Vagina (tissue), 2 donors: Measurements from ENCODE around the gene DLG2. TPM values are rescaled to one million over a fixed set of nuclear protein-coding genes. Genes with fewer than 3 reads are reported as not detected.

Experiments used
- DNase-seq, 2 donors: peaks; one replicate each; pipeline ENCODE4 v3.0.0-alpha.2; 2017; ENCODE audit errors: extremely low spot score in 2 of 2
- H3K27ac ChIP-seq: fragments of 200-600 bp; sonication (generic); one replicate; pipeline ENCODE4 v1.5.1; 2019
- H3K27me3 ChIP-seq: fragments of 200-600 bp; sonication (generic); one replicate; pipeline ENCODE4 v1.5.1; 2019
- H3K36me3 ChIP-seq, 2 donors: fragments of 200-600 bp; sonication (generic); one replicate each; pipeline ENCODE4 v1.5.1; 2017 to 2019
- H3K4me1 ChIP-seq: fragments of 200-600 bp; sonication (generic); one replicate; pipeline ENCODE4 v1.5.1; 2019
- H3K4me3 ChIP-seq, 2 donors: fragments of 200-600 bp; sonication (generic); 1 replicate in 1 of 2; 2 replicates in 1 of 2; pipeline ENCODE4 v1.5.1; 2016 to 2019
- H3K9me3 ChIP-seq: fragments of 200-600 bp; sonication (generic); one replicate; pipeline ENCODE4 v1.5.1; 2019
- CTCF ChIP-seq, 3 experiments: fragments of 450-650 bp in 2 of 3; fragments of 200-600 bp in 1 of 3; sonication (generic) in 1 of 3; IDR thresholded peaks; one replicate each; pipeline ENCODE4 v1.5.1; 2017 to 2019; ENCODE audit warnings: antibody characterized with exemption in 3 of 3, mild to moderate bottlenecking in 2 of 3, moderate library complexity in 2 of 3
- POLR2A ChIP-seq, 2 donors: fragments of 450-650 bp; IDR thresholded peaks; one replicate each; pipeline ENCODE4 v1.6.1; 2017; ENCODE audit warnings: antibody characterized with exemption in 2 of 2, mild to moderate bottlenecking in 2 of 2, moderate library complexity in 2 of 2
- POLR2AphosphoS5 ChIP-seq, 2 donors: sonication (generic); formaldehyde crosslinking; IDR thresholded peaks; one replicate each; pipeline ENCODE4 v1.9.0; 2017; ENCODE audit warnings: antibody characterized with exemption in 2 of 2, mild to moderate bottlenecking in 2 of 2, low read depth in 1 of 2; ENCODE audit not compliant: insufficient read depth in 1 of 2
- intact Hi-C: fragments of 100-400 bp; cut with DNase I; formaldehyde crosslinking; loops from one replicate; pipeline ENCODE4 v1.15.1; 2023
- total RNA-seq: library from RNA; depleted of rRNA; stranded (reverse); fragments of >200 nt; gene quantifications from one replicate; pipeline ENCODE4 v1.2.3, GENCODE V29; 2016

Gene DLG2
- total RNA-seq, 1 donor from 2014 or later: 10.1 TPM

DNA sequence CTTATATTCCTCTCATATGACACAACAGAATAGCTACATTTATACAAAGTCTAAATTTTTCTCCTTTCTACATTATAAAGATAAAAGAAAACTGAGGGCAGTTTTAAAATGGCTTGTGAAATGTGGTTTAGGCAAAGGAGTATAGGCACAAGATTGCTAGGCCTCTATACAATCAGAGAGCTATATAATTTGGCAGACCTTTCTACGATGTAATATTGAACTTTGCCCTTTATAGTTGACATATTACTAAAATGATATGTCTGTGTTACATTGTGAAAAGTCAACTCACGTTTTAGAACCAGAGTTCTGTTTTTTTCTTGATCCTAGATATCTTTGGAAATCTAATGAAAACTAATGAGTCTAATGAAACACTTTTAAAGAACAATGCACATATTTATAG is 430.2 kb downstream of the DLG2 start:
- Histone ChIP-seq H3K4me3 (no peak overlapping the region), H3K9me3 (no peaks in the 10 kb centered on the region), H3K27me3 (no peaks in the 10 kb centered on the region), H3K27ac (no peak overlapping the region), H3K4me1 (no peaks in the 10 kb centered on the region), H3K36me3 (no peaks in the 10 kb centered on the region)
- no peak for DNase-seq
- TF ChIP-seq POLR2A (IDR thresholded peaks at IDR 0.05) (no peak), CTCF (IDR thresholded peaks at IDR 0.05) (no peak), POLR2AphosphoS5 (IDR thresholded peaks at IDR 0.05; ENCODE audit: insufficient read depth in 1 of 2, low read depth in 1 of 2) (no peak)
- intact Hi-C loops: no loop called here

DNA sequence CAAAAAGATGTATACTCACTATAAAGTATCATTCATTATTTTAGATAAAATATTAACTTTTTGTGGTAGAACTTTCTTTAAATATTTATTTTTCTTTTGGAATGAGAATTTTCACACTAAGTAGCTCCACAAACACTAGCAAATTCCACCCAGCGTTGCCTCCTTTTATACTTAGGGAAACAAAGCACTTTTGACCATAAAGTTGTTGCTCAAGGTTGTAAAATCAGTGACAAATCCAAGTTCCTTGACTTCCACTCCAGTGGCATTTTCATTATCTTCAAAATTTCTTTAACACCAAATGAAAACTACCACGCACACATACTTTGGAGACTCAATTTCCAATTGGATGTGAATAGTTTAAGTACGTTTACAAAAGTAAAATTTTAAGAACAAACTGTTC is 431.2 kb downstream of the DLG2 start:
- no peaks in the 10 kb centered on the region for H3K4me1 ChIP-seq
- no peak overlapping the region for H3K27ac ChIP-seq
- no peaks in the 10 kb centered on the region for H3K9me3 ChIP-seq
- intact Hi-C loops: no loop called here
- H3K4me3 ChIP-seq: no peak overlapping the region
- H3K27me3 ChIP-seq: no peaks in the 10 kb centered on the region
- no peaks in the 10 kb centered on the region for H3K36me3 ChIP-seq
- DNase-seq: no peak
- TF ChIP-seq POLR2AphosphoS5 (IDR thresholded peaks at IDR 0.05; ENCODE audit: insufficient read depth in 1 of 2, low read depth in 1 of 2) (no peak), CTCF (IDR thresholded peaks at IDR 0.05) (no peak), POLR2A (IDR thresholded peaks at IDR 0.05) (no peak)

GRCh38 chr11:85187992-85188391 is 439.2 kb downstream of the DLG2 start:
- H3K9me3 ChIP-seq: no peaks in the 10 kb centered on the region
- H3K27ac ChIP-seq: no peak overlapping the region
- intact Hi-C loops: no loop called here
- H3K36me3 ChIP-seq: no peaks in the 10 kb centered on the region
- H3K4me3 ChIP-seq: no peak overlapping the region
- no peak for DNase-seq
- no peaks in the 10 kb centered on the region for H3K27me3 ChIP-seq
- H3K4me1 ChIP-seq: no peaks in the 10 kb centered on the region
- no peak for TF ChIP-seq POLR2A (IDR thresholded peaks at IDR 0.05)
- no peak for TF ChIP-seq POLR2AphosphoS5 (IDR thresholded peaks at IDR 0.05; ENCODE audit: insufficient read depth in 1 of 2, low read depth in 1 of 2)
- TF ChIP-seq CTCF (IDR thresholded peaks at IDR 0.05): no peak

- no peaks in the 10 kb centered on the region for H3K9me3 ChIP-seq
- H3K27ac ChIP-seq: no peak overlapping the region
- no peak overlapping the region for H3K4me3 ChIP-seq
- DNase-seq: no peak
- no peaks in the 10 kb centered on the region for H3K36me3 ChIP-seq
- TF ChIP-seq POLR2A (IDR thresholded peaks at IDR 0.05): no peak
- TF ChIP-seq CTCF (IDR thresholded peaks at IDR 0.05): no peak
- no peak for TF ChIP-seq POLR2AphosphoS5 (IDR thresholded peaks at IDR 0.05; ENCODE audit: insufficient read depth in 1 of 2, low read depth in 1 of 2)
- H3K4me1 ChIP-seq: no peaks in the 10 kb centered on the region
- H3K27me3 ChIP-seq: no peaks in the 10 kb centered on the region
- intact Hi-C loops: no loop called here
Observed at GRCh38 chr11:85184721-85185120, 442.4 kb downstream of the DLG2 start.

- no peaks in the 10 kb centered on the region for H3K36me3 ChIP-seq
- TF ChIP-seq POLR2AphosphoS5 (IDR thresholded peaks at IDR 0.05; ENCODE audit: insufficient read depth in 1 of 2, low read depth in 1 of 2): no peak
- no peaks in the 10 kb centered on the region for H3K4me1 ChIP-seq
- H3K27me3 ChIP-seq: no peaks in the 10 kb centered on the region
- no peak for DNase-seq
- intact Hi-C loops: no loop called here
- H3K9me3 ChIP-seq: no peaks in the 10 kb centered on the region
- H3K4me3 ChIP-seq: no peak overlapping the region
- H3K27ac ChIP-seq: no peak overlapping the region
Observed at GRCh38 chr11:85182441-85183387, 444.4 kb downstream of the DLG2 start.
